HCT116 (cell line): ENCODE data around the gene NKRF. TPM values are rescaled to one million over a fixed set of nuclear protein-coding genes. Genes with fewer than 3 reads are reported as not detected.

Source experiments
- ATAC-seq: fragments of 200-7000 bp; cut with Tn5 transposase; 2 replicates; pipeline ENCODE4 v1.9.1; 2020; ENCODE audit warnings: mild to moderate bottlenecking, moderate library complexity
- BruUV-seq: library from RNA; stranded (reverse); fragments of 400-500 nt; replicated peaks from 2 replicates; lab custom pipeline; 2021; lab: Mats Ljungman, UMichigan
- CTCF ChIA-PET: fragments of 300-600 bp; sonication (Branson Sonifier 250); formaldehyde crosslinking; loops from one replicate; lab custom pipeline; 2021; ENCODE audit warnings: antibody characterized with exemption; lab: Charles Lee
- POLR2A ChIA-PET: fragments of 300-600, 350-600 bp; sonication (Branson Sonifier 250); formaldehyde crosslinking; loops from one replicate; lab custom pipeline; 2021; ENCODE audit warnings: antibody characterized with exemption; lab: Charles Lee
- RAD21 ChIA-PET, 2 experiments: fragments of 300-600 bp; sonication (Branson Sonifier 250); formaldehyde crosslinking; loops; one replicate each; lab custom pipeline; 2023; ENCODE audit warnings: low total read pairs in 2 of 2; ENCODE audit not compliant: uncharacterized antibody in 2 of 2, unreplicated experiment in 2 of 2, low non-redundant PET in 1 of 2; lab: Charles Lee
- DNase-seq: peaks from one replicate; pipeline ENCODE4 v3.0.0-alpha.2; 2010; ENCODE audit warnings: low read depth, low spot score
- H2AFZ ChIP-seq: fragments of 200-600 bp; shearing (Covaris generic), sonication (generic); 2 replicates; pipeline ENCODE4 v1.6.1; 2017; ENCODE audit warnings: low read depth, mixed run types, mixed read lengths, antibody characterized with exemption, low read length; ENCODE audit not compliant: poor library complexity, severe bottlenecking
- H3K27ac ChIP-seq: 2 replicates; pipeline ENCODE4 v1.5.1; 2012; ENCODE audit warnings: low read depth, low read length
- H3K27me3 ChIP-seq: fragments of 200-600 bp; sonication (generic); 2 replicates; pipeline ENCODE4 v1.6.1; 2016; ENCODE audit warnings: mixed run types, low read length, mixed read lengths; ENCODE audit not compliant: insufficient read depth
- H3K36me3 ChIP-seq, 2 experiments: fragments of 200-500 bp in 1 of 2; fragments of 200-600 bp in 1 of 2; sonication (Bioruptor generic) in 1 of 2; sonication (generic) in 1 of 2; 2 replicates each; pipeline versions ENCODE4 v1.5.1 to v1.6.1; 2014 to 2016; ENCODE audit warnings: low read length in 2 of 2, inconsistent platforms in 1 of 2, mixed read lengths in 1 of 2, mixed run types in 1 of 2; ENCODE audit not compliant: insufficient read depth in 2 of 2, control insufficient read depth in 1 of 2
- H3K4me1 ChIP-seq, 2 experiments: fragments of 200-600 bp in 1 of 2; sonication (generic) in 1 of 2; 2 replicates each; pipeline versions ENCODE4 v1.5.1 to v1.6.1; 2012 to 2017; ENCODE audit warnings: low read length in 2 of 2, inconsistent platforms in 1 of 2, mild to moderate bottlenecking in 1 of 2, mixed read lengths in 1 of 2, mixed run types in 1 of 2, moderate library complexity in 1 of 2; ENCODE audit not compliant: insufficient read depth in 2 of 2, control insufficient read depth in 1 of 2
- H3K4me2 ChIP-seq: fragments of 200-600 bp; sonication (generic); 2 replicates; pipeline ENCODE4 v1.6.1; 2017; ENCODE audit warnings: mixed run types, low read length, mixed read lengths
- H3K4me3 ChIP-seq, 2 experiments: fragments of 200-600 bp in 1 of 2; sonication (generic) in 1 of 2; replicated peaks in 1 of 2; 2 replicates each; pipeline ENCODE4 v1.5.1; 2011 to 2016; ENCODE audit warnings: low read length in 2 of 2, control low read depth in 1 of 2, low read depth in 1 of 2, mild to moderate bottlenecking in 1 of 2, mixed read lengths in 1 of 2, mixed run types in 1 of 2
- H3K79me2 ChIP-seq: fragments of 200-600 bp; sonication (generic); 2 replicates; pipeline ENCODE4 v1.6.1; 2017; ENCODE audit warnings: mild to moderate bottlenecking, mixed run types, low read length, moderate library complexity, mixed read lengths; ENCODE audit not compliant: insufficient read depth
- H3K9ac ChIP-seq: fragments of 200-600 bp; sonication (generic); 2 replicates; pipeline ENCODE4 v1.6.1; 2016; ENCODE audit warnings: low read length, mixed read lengths
- H3K9me2 ChIP-seq: fragments of 200-600 bp; sonication (generic), shearing (Covaris generic); 2 replicates; pipeline ENCODE4 v1.6.1; 2017; ENCODE audit warnings: mixed run types, mild to moderate bottlenecking, moderate library complexity; ENCODE audit not compliant: insufficient read depth
- H3K9me3 ChIP-seq, 2 experiments: fragments of 200-500 bp in 1 of 2; fragments of 200-600 bp in 1 of 2; sonication (Bioruptor generic) in 1 of 2; sonication (generic) in 1 of 2; 2 replicates each; pipeline ENCODE4 v1.6.1; 2014 to 2017; ENCODE audit warnings: low read length in 2 of 2, mixed read lengths in 2 of 2, inconsistent platforms in 1 of 2, low read depth in 1 of 2, mild to moderate bottlenecking in 1 of 2, mixed run types in 1 of 2, moderate library complexity in 1 of 2; ENCODE audit not compliant: control insufficient read depth in 1 of 2, insufficient read depth in 1 of 2
- H4K20me1 ChIP-seq: fragments of 200-600 bp; sonication (generic), shearing (Covaris generic); 2 replicates; pipeline ENCODE4 v1.6.1; 2017; ENCODE audit warnings: mixed run types, mild to moderate bottlenecking, moderate library complexity; ENCODE audit not compliant: insufficient read depth
- CBX3 ChIP-seq: IDR thresholded peaks from 2 replicates; pipeline ENCODE4 v1.6.1; 2012; ENCODE audit warnings: low read depth
- CEBPB ChIP-seq: IDR thresholded peaks from 2 replicates; pipeline ENCODE4 v1.6.1; 2012; ENCODE audit warnings: low read depth
- EGR1 ChIP-seq: IDR thresholded peaks from 2 replicates; pipeline ENCODE4 v1.6.1; 2012; ENCODE audit warnings: low read depth
- ELF1 ChIP-seq: IDR thresholded peaks from 2 replicates; pipeline ENCODE4 v1.6.1; 2012; ENCODE audit warnings: low read depth, borderline replicate concordance
- EZH2 ChIP-seq: fragments of 200-600 bp; sonication (generic); IDR thresholded peaks from 2 replicates; pipeline ENCODE4 v1.6.1; 2017; ENCODE audit warnings: antibody characterized with exemption, mixed run types
- EZH2phosphoT487 ChIP-seq: fragments of 200-600 bp; IDR thresholded peaks from 2 replicates; pipeline ENCODE4 v1.6.1; 2018; ENCODE audit warnings: antibody characterized with exemption, borderline replicate concordance
- JUND ChIP-seq: IDR thresholded peaks from 2 replicates; pipeline ENCODE4 v1.6.1; 2012
- POLR2AphosphoS5 ChIP-seq: IDR thresholded peaks from 2 replicates; pipeline ENCODE4 v1.6.1; 2011; ENCODE audit warnings: mild to moderate bottlenecking, low read depth, low read length, moderate library complexity
- RAD21 ChIP-seq: IDR thresholded peaks from 2 replicates; pipeline ENCODE4 v1.6.1; 2012; ENCODE audit warnings: low read depth, mild to moderate bottlenecking
- SP1 ChIP-seq: IDR thresholded peaks from 2 replicates; pipeline ENCODE4 v1.6.1; 2012; ENCODE audit warnings: low read depth
- TCF7L2 ChIP-seq: IDR thresholded peaks from 2 replicates; pipeline ENCODE4 v1.7.0; 2011; ENCODE audit warnings: borderline replicate concordance, inconsistent platforms; ENCODE audit not compliant: insufficient read depth, insufficient read length; ENCODE audit errors: extremely low read depth
- intact Hi-C: fragments of 100-400 bp; cut with micrococcal nuclease; formaldehyde crosslinking; loops from 2 replicates; pipeline ENCODE4 v1.10.0; 2022
- total RNA-seq: library from RNA; stranded (reverse); gene quantifications from one replicate; pipeline ENCODE4 v1.2.1, GENCODE V29; 2021; ENCODE audit not compliant: unreplicated experiment
- TF ChIP-seq, protein P1 (sequence below), 3 experiments: fragments of 200-600 bp in 1 of 3; sonication (generic) in 1 of 3; IDR thresholded peaks in 2 of 3; conservative IDR thresholded peaks in 1 of 3; 2 replicates each; pipeline ENCODE4 v1.5.1; 2012 to 2017; ENCODE audit warnings: low read depth in 2 of 3, low read length in 2 of 3, antibody characterized with exemption in 1 of 3, borderline replicate concordance in 1 of 3, control low read depth in 1 of 3, mild to moderate bottlenecking in 1 of 3, mixed read lengths in 1 of 3, mixed run types in 1 of 3, moderate library complexity in 1 of 3; ENCODE audit not compliant: insufficient read depth in 1 of 3
- TF ChIP-seq, protein P2 (sequence below): IDR thresholded peaks from 2 replicates; pipeline ENCODE4 v1.6.1; 2012
- TF ChIP-seq, protein P3 (sequence below): IDR thresholded peaks from 2 replicates; pipeline ENCODE4 v1.6.1; 2011; ENCODE audit warnings: mild to moderate bottlenecking, low read length, moderate library complexity; ENCODE audit not compliant: insufficient replicate concordance; ENCODE audit errors: extremely low read depth
- TF ChIP-seq, protein P4 (sequence below): IDR thresholded peaks from 2 replicates; pipeline ENCODE4 v1.6.1; 2012

Gene NKRF
- total RNA-seq, 1 experiment from 2014 or later = 22.8 TPM

DNA sequence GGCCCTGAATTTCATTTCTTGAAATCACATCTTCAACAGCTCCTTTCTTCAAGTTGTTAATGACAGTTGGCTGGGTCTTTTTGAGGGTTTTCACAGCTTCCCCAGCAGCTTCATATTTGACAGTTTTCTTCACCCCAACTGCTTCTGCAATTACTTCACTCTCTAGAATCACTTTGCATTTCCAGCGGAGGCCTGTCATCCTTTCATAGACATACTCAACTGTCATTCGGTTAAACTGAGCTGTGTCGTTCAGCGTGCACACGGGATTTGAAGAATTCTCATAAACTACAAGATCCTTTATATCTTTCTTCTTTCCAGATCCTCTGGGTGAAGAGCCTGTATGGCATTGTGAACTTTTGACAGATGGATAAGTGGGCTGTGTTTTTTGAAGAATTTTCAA lies 16.4 kb downstream of the NKRF start:
- CTCF ChIA-PET = no interaction called here
- POLR2A ChIA-PET = interaction anchor here (1.3 kb wide), 1 partner anchor 16 kb away, joined by 4 read pairs; the partner anchor contains the start of gene UBE2A

More for the DNA sequence above, 16.4 kb downstream of the NKRF start:
- no peaks in the 10 kb centered on the region for H3K4me1 ChIP-seq
- intact Hi-C loops = no loop called here
- no peak overlapping the region for H3K4me3 ChIP-seq
- H3K36me3 ChIP-seq = peaks cover 19 to 31% of the 10 kb centered on the region in 2 experiments; a peak in 3 of 4 replicates
- H3K9me2 ChIP-seq = no peaks in the 10 kb centered on the region
- H2AFZ ChIP-seq = no peak overlapping the region
- no peak for DNase-seq
- no peak overlapping the region for H3K4me2 ChIP-seq
- TF ChIP-seq EZH2 (no peak), JUND (no peak), CEBPB (no peak), TCF7L2 (no peak), POLR2AphosphoS5 (no peak), CBX3 (no peak), RAD21 (no peak), SP1 (no peak), EZH2phosphoT487 (no peak), EGR1 (no peak), ELF1 (no peak)
- TF ChIP-seq, protein P1, sequence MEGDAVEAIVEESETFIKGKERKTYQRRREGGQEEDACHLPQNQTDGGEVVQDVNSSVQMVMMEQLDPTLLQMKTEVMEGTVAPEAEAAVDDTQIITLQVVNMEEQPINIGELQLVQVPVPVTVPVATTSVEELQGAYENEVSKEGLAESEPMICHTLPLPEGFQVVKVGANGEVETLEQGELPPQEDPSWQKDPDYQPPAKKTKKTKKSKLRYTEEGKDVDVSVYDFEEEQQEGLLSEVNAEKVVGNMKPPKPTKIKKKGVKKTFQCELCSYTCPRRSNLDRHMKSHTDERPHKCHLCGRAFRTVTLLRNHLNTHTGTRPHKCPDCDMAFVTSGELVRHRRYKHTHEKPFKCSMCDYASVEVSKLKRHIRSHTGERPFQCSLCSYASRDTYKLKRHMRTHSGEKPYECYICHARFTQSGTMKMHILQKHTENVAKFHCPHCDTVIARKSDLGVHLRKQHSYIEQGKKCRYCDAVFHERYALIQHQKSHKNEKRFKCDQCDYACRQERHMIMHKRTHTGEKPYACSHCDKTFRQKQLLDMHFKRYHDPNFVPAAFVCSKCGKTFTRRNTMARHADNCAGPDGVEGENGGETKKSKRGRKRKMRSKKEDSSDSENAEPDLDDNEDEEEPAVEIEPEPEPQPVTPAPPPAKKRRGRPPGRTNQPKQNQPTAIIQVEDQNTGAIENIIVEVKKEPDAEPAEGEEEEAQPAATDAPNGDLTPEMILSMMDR (IDR thresholded peaks at IDR 0.05 in 2 of 3, conservative IDR thresholded peaks at IDR 0.05 in 1 of 3; ENCODE audit: borderline replicate concordance in 1 of 3, insufficient read depth in 1 of 3, low read depth in 2 of 3, low read length in 2 of 3) = no peak
- TF ChIP-seq, protein P2, sequence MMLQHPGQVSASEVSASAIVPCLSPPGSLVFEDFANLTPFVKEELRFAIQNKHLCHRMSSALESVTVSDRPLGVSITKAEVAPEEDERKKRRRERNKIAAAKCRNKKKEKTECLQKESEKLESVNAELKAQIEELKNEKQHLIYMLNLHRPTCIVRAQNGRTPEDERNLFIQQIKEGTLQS = no peak
- TF ChIP-seq, protein P3, sequence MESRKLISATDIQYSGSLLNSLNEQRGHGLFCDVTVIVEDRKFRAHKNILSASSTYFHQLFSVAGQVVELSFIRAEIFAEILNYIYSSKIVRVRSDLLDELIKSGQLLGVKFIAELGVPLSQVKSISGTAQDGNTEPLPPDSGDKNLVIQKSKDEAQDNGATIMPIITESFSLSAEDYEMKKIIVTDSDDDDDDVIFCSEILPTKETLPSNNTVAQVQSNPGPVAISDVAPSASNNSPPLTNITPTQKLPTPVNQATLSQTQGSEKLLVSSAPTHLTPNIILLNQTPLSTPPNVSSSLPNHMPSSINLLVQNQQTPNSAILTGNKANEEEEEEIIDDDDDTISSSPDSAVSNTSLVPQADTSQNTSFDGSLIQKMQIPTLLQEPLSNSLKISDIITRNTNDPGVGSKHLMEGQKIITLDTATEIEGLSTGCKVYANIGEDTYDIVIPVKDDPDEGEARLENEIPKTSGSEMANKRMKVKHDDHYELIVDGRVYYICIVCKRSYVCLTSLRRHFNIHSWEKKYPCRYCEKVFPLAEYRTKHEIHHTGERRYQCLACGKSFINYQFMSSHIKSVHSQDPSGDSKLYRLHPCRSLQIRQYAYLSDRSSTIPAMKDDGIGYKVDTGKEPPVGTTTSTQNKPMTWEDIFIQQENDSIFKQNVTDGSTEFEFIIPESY = no peak
- TF ChIP-seq, protein P4, sequence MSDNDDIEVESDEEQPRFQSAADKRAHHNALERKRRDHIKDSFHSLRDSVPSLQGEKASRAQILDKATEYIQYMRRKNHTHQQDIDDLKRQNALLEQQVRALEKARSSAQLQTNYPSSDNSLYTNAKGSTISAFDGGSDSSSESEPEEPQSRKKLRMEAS = no peak
- TF ChIP-seq, all 23 proteins: peak for 0
- RAD21 ChIA-PET = no interaction called here
- Histone ChIP-seq H4K20me1 (no peaks in the 10 kb centered on the region), H3K79me2 (peaks cover 43% of the 10 kb centered on the region), H3K27ac (no peak overlapping the region), H3K27me3 (no peaks in the 10 kb centered on the region), H3K9ac (no peak overlapping the region), H3K9me3 (no peaks in the 10 kb centered on the region)
- no TSS peak for BruUV-seq
- no peak for ATAC-seq
